LHCN-M2 (cell line): ENCODE data around the gene ERBB4. TPM values are rescaled to one million over a fixed set of nuclear protein-coding genes. Genes with fewer than 3 reads are reported as not detected.

ENCODE experiments used
- DNase-seq: peaks from one replicate; pipeline ENCODE4 v3.0.0-alpha.2; 2012; ENCODE audit warnings: low read depth
- total RNA-seq: library from RNA; depleted of rRNA; stranded (reverse); fragments of >200 nt; gene quantifications from 2 replicates; pipeline ENCODE4 v1.2.3, GENCODE V29; 2014

ERBB4 gene
- total RNA-seq, 1 experiment from 2014 or later: not detected

DNA sequence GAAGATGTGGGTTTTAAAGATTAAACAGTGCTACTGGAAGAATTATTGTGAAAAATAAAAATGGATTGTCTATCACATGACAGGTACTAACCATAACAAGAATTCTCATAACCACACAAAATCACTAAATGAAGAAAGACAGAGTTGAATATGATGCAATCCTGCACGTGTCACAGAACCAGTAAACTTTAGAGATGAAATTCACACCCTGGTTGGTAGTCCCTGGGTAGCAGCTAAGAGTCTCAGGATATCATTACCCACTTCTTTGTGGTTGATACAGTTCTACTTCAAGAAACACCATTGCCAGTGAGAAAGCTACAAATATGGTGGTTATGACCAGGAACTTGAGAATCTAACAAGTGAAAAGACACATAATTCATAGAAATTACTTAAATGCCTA, 450.2 kb downstream of the ERBB4 start:
- DNase-seq: peak; percentile 7

GRCh38 chr2:212083492-212083891, 455.1 kb downstream of the ERBB4 start:
- DNase-seq: no peak

GRCh38 chr2:212078103-212078502, 460.5 kb downstream of the ERBB4 start:
- no peak for DNase-seq

DNA sequence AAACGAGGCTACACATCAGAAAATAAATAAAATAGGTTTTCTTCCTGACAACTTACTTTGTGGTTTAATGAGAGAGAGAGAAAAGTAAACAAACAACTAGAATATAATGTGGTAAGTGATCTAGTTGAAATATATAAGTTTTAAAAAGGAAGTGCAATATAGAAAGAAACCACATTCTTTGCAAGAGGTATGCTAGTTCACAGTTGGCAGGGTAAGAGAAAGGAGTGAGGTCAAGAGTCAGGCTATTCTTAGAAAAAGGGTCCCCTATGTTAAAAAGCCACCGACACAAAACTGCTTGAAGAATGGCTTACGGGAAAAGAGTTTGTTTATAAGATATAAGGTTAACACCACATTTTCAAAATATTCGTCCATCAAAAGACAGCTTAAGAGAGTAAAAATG, 462.1 kb downstream of the ERBB4 start:
- DNase-seq: no peak

DNA sequence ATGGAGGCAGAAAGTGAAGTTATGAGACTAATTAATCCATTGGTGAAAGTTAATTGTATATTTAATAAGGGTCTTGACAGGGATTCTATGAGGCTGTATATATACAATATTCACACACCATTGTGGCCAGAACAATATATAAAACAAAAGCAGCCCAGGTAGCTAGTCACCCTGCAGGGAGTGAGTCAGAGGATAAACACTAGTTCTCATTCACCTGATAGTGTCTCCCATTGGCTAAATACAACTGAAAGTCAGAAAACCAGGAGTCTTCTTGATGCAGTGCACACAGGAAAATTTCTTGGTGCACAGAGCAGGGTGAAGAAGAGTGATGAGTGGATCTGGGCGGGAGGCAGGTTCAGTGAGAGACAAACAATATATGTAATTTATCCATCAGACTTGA, 465.2 kb downstream of the ERBB4 start:
- DNase-seq: no peak

GRCh38 chr2:212066546-212066945, 472.1 kb downstream of the ERBB4 start:
- DNase-seq: no peak

- DNase-seq: no peak
Observed at GRCh38 chr2:212064318-212064717, 474.3 kb downstream of the ERBB4 start.

- DNase-seq: peak; percentile 71
Observed at GRCh38 chr2:212052412-212053159, 486.0 kb downstream of the ERBB4 start.

DNA sequence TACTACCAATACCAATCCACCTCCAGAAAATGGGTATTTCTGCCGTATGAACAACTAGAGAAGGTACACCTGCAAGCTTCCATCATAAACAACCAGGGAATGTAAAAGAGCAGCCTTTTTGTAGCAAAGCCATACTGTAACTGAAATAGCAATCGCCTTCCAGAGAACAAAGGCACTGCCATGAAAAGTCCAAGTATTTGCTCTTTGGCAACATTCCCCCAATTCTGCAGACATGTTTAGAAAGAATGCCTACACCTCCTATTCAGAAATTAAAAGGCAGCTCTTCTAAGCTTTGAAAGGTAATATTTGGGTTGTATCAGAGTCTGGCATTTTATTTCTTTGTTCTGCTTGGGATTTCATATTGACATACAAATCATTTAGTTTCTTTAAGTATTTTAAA, 487.7 kb downstream of the ERBB4 start:
- DNase-seq: no peak

DNA sequence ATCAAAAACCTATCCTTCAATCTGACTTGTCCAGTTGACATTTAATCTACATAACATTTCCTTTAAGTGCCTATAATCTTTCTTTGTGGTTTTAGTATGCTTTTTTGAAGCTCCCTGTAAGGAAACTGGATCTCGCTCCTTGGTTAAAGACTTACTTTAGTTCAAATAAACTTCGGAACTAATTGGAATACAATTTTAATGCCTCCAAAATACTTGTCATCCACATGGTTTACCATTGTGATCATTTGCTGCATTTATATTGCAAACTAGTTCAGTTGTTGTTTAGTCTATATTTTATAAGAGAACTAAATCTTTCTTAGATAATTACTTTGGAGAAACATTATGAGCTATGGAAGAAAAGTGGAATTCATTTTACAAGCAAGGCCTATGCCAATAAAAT, 496.0 kb downstream of the ERBB4 start:
- DNase-seq: no peak

- DNase-seq: no peak
Observed at GRCh38 chr2:212037062-212037461, 501.5 kb downstream of the ERBB4 start.

- DNase-seq: no peak
Observed at GRCh38 chr2:212034841-212035585, 503.6 kb downstream of the ERBB4 start.

DNA sequence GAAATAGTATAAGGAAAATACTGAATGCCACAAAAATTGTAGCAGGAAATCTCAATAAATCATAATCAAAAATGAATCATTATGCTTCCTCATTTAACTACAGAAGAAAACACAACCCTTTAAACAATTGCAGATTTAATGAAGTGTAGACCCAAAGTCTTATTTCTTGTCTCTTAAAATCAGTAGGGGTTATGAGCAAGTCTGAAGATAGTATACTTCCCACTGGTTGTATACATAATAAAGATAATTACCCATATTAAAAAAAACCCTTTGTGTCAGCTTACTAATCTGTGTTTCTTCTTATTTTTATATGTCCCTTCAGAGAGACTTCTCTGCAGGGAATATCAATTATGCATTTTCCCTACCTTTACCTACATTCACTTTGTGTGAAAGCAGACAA, 504.7 kb downstream of the ERBB4 start:
- no peak for DNase-seq

- DNase-seq: peak; percentile 55
Observed at GRCh38 chr2:212032536-212033219, 505.9 kb downstream of the ERBB4 start.

DNA sequence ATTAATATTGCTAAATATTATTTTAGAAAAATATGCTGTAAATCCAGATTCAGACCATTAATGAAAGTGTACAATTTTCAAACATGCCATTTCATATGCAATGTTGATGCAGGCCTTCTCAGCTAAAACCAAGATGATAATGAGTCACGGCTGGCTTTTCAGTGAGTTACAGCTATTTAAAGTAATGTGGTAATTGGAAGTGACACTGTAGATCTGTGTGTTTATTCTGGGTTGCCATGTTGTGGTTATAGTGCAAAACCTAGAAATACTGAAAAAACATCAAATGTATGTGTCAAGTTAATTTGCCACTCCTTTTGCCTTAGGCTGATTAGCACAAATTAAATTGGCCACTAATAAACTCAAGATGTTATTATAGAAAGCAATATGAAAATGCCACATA, 506.6 kb downstream of the ERBB4 start:
- peak; percentile 86 for DNase-seq

DNA sequence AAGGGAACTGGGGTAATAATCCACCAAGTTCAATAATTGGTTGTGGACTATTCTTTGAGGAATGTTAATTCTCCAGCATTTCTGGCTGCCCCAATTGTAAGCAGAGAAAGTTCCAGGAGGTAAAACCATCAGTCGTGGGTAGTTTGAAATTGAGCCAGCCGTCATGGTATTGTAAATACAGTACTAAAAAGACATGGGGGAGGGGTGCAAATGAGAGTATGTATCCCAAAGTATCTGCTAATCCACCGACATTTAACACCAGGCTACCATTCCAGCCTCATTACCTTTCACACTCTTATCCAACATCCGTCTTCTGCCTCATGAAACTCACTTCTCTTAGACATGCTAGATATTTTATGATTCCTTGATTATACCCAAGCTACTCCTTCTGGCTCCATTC, 507.9 kb downstream of the ERBB4 start:
- no peak for DNase-seq

GRCh38 chr2:212028798-212029394, 509.7 kb downstream of the ERBB4 start:
- DNase-seq: no peak

- peak; percentile 44 for DNase-seq
Observed at GRCh38 chr2:212027681-212028628, 510.6 kb downstream of the ERBB4 start.

GRCh38 chr2:212024040-212024439, 514.6 kb downstream of the ERBB4 start:
- no peak for DNase-seq

DNA sequence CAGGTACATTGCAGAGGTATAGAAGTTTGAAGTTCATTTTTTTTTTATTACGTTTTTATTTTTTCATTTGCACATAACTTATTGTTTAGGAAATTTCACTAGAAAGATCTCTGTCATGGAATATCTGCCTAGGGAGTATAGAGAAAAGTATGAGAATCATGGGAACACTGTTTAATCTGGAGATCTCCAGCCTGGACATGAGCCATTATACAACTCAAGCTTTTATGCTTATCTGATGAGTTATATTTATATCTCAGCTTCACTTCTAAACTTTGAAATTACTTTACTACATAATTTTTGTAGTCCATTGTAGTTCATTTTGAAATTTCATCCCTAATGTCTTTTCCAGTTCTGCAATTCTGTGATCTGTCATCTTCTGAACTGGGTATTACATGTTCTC, 515.6 kb downstream of the ERBB4 start:
- no peak for DNase-seq

GRCh38 chr2:212021947-212022346, 516.7 kb downstream of the ERBB4 start:
- peak; percentile 71 for DNase-seq
